ENCODE measurements around the gene PPP1R14D. TPM values are rescaled to one million over a fixed set of nuclear protein-coding genes. Genes with fewer than 3 reads are reported as not detected.

Gene PPP1R14D
- total and polyA plus RNA-seq, 2 of the 8 experiments (the other 6 are each of a cell fraction or from before 2014, with no cell fraction given): not detected

GRCh38 chr15:40857601-40858341 is 29.3 kb upstream of the PPP1R14D start (continued):
- TF ChIP-seq EP300 (IDR thresholded peaks at IDR 0.05; ENCODE audit: borderline replicate concordance in 1 of 2, low read depth in 2 of 2, low read length in 2 of 2): peak in 1 of 2 experiments; percentile 19; a peak in 1 of 3 replicates
- TF ChIP-seq CTBP2 (IDR thresholded peaks at IDR 0.05; ENCODE audit: borderline replicate concordance, insufficient read depth, insufficient read length, low read length): no peak
- no peak for TF ChIP-seq TAF7 (optimal IDR thresholded peaks at IDR 0.05; ENCODE audit: borderline replicate concordance, low read depth, low read length)
- no peak for TF ChIP-seq SP2 (IDR thresholded peaks at IDR 0.05; ENCODE audit: low read length)
- no peak for TF ChIP-seq CBX8 (IDR thresholded peaks at IDR 0.05; ENCODE audit: borderline replicate concordance, low read depth, low read length)
- no peak for TF ChIP-seq USF2 (IDR thresholded peaks at IDR 0.05; ENCODE audit: low read length)
- peak; percentile 73 to 82 for TF ChIP-seq RAD21 (IDR thresholded peaks at IDR 0.05 in 1 of 2, conservative IDR thresholded peaks at IDR 0.05 in 1 of 2; ENCODE audit: low read depth in 2 of 2, low read length in 2 of 2)
- TF ChIP-seq BRCA1 (IDR thresholded peaks at IDR 0.05; ENCODE audit: low read depth, low read length): no peak
- TF ChIP-seq ZNF274 (IDR thresholded peaks at IDR 0.05; ENCODE audit: borderline replicate concordance, extremely low read depth, low read length): no peak
- TF ChIP-seq TAF1 (IDR thresholded peaks at IDR 0.05; ENCODE audit: low read depth, low read length): no peak
- TF ChIP-seq TBP (IDR thresholded peaks at IDR 0.05; ENCODE audit: low read depth, low read length): no peak
- TF ChIP-seq CHD2 (IDR thresholded peaks at IDR 0.05; ENCODE audit: low read length): 0 out of 2 replicates have a peak, but pooled peaks have one; percentile 31
- no peak for TF ChIP-seq CREB1 (IDR thresholded peaks at IDR 0.05)
- TF ChIP-seq FOSL1 (IDR thresholded peaks at IDR 0.05; ENCODE audit: insufficient read depth, low read depth, low read length): 0 out of 2 replicates have a peak, but pooled peaks have one; percentile 41
- TF ChIP-seq KDM5A (IDR thresholded peaks at IDR 0.05; ENCODE audit: low read length): no peak
- 0 out of 4 replicates have a peak, but pooled peaks of 1 of the 2 experiments have one; percentile 32 for TF ChIP-seq SIN3A (conservative IDR thresholded peaks at IDR 0.05 in 1 of 2, IDR thresholded peaks at IDR 0.05 in 1 of 2; ENCODE audit: low read depth in 1 of 2, low read length in 2 of 2)
- no peak for TF ChIP-seq SAP30 (IDR thresholded peaks at IDR 0.05; ENCODE audit: insufficient read depth, insufficient replicate concordance, low read length)
